HepG2 (cell line): ENCODE results near the gene HERC6. TPM values are rescaled to one million over a fixed set of nuclear protein-coding genes. Genes with fewer than 3 reads are reported as not detected.

ENCODE experiments used
- ARID4A ChIP-seq: sonication (generic); formaldehyde crosslinking; IDR thresholded peaks from 2 replicates; pipeline ENCODE4 v1.5.0; 2020; ENCODE audit warnings: mild to moderate bottlenecking, missing genetic modification reagents, borderline replicate concordance
- BCL6 ChIP-seq: IDR thresholded peaks from 2 replicates; pipeline ENCODE4 v1.6.1; 2016; ENCODE audit warnings: missing genetic modification reagents, missing compliant biosample characterization
- CREM ChIP-seq, 2 experiments: sonication (generic) in 1 of 2; formaldehyde crosslinking in 1 of 2; IDR thresholded peaks; 2 replicates each; pipeline versions ENCODE4 v1.4.0 to v1.6.1; 2016 to 2020; ENCODE audit warnings: antibody characterized with exemption in 1 of 2, mild to moderate bottlenecking in 1 of 2, missing genetic modification reagents in 1 of 2
- ERF ChIP-seq: IDR thresholded peaks from 2 replicates; pipeline ENCODE4 v1.6.1; 2018; ENCODE audit warnings: missing biosample characterization, missing genetic modification reagents
- HOXA3 ChIP-seq: sonication (generic); formaldehyde crosslinking; IDR thresholded peaks from 2 replicates; pipeline ENCODE4 v1.5.0; 2020; ENCODE audit warnings: missing genetic modification reagents
- MTF2 ChIP-seq: sonication (generic); formaldehyde crosslinking; IDR thresholded peaks from 2 replicates; pipeline ENCODE4 v1.5.0; 2020; ENCODE audit warnings: missing genetic modification reagents, borderline replicate concordance
- PHF21A ChIP-seq: sonication (generic); formaldehyde crosslinking; IDR thresholded peaks from 2 replicates; pipeline ENCODE4 v1.5.0; 2020; ENCODE audit warnings: mild to moderate bottlenecking, missing genetic modification reagents
- RAD21 ChIP-seq: fragments of 450-650 bp; formaldehyde crosslinking; IDR thresholded peaks from 2 replicates; pipeline ENCODE4 v1.5.0; 2020; ENCODE audit warnings: mild to moderate bottlenecking
- RARA ChIP-seq: IDR thresholded peaks from 2 replicates; pipeline ENCODE4 v1.6.1; 2016; ENCODE audit warnings: missing genetic modification reagents, missing compliant biosample characterization
- REPIN1 ChIP-seq: sonication (generic); formaldehyde crosslinking; IDR thresholded peaks from 2 replicates; pipeline ENCODE4 v1.8.0; 2022; ENCODE audit warnings: missing genetic modification reagents, low read depth, mild to moderate bottlenecking, borderline replicate concordance
- SAP130 ChIP-seq: IDR thresholded peaks from 2 replicates; pipeline ENCODE4 v1.6.1; 2016; ENCODE audit warnings: low read depth
- SOX6 ChIP-seq, 2 experiments: fragments of 450-650 bp in 1 of 2; sonication (generic) in 1 of 2; formaldehyde crosslinking in 1 of 2; IDR thresholded peaks; 2 replicates each; pipeline versions ENCODE4 v1.4.0 to v1.6.1; 2017 to 2020; ENCODE audit warnings: antibody characterized with exemption in 1 of 2, mild to moderate bottlenecking in 1 of 2, missing genetic modification reagents in 1 of 2
- TARDBP ChIP-seq: sonication (generic); formaldehyde crosslinking; IDR thresholded peaks from 2 replicates; pipeline ENCODE4 v1.8.0; 2022; ENCODE audit warnings: mild to moderate bottlenecking, missing genetic modification reagents
- TCF7 ChIP-seq: sonication (generic); IDR thresholded peaks from 2 replicates; pipeline ENCODE4 v1.6.1; 2016; ENCODE audit warnings: antibody characterized with exemption, low read depth
- ZNF124 ChIP-seq: sonication (generic); formaldehyde crosslinking; IDR thresholded peaks from 2 replicates; pipeline ENCODE4 v1.4.0; 2020; ENCODE audit warnings: missing genetic modification reagents
- ZNF260 ChIP-seq: sonication (generic); formaldehyde crosslinking; IDR thresholded peaks from 2 replicates; pipeline ENCODE4 v1.4.0; 2020; ENCODE audit warnings: missing genetic modification reagents, low read depth, mild to moderate bottlenecking, borderline replicate concordance
- ZNF674 ChIP-seq: sonication (generic); formaldehyde crosslinking; IDR thresholded peaks from 2 replicates; pipeline ENCODE4 v1.5.0; 2020; ENCODE audit warnings: low read depth, mild to moderate bottlenecking, missing genetic modification reagents
- ZNF800 ChIP-seq: sonication (generic); formaldehyde crosslinking; IDR thresholded peaks from 2 replicates; pipeline ENCODE4 v1.4.0; 2020; ENCODE audit warnings: missing genetic modification reagents
- polyA plus RNA-seq, 8 experiments: library from polyadenylated mRNA; depleted of rRNA in 3 of 8; stranded (reverse) in 7 of 8; unstranded in 1 of 8; fragments of >200 nt; fragmentation: Illumina TruSeq in 4 of 8; extraction: Trizol in 4 of 8; gene quantifications; 2 replicates each; pipeline versions ENCODE4 v1.2.1 to v1.2.3, GENCODE V29; 2011 to 2016; ENCODE audit warnings: low read depth in 4 of 8, missing spikeins in 1 of 8, mixed read lengths in 1 of 8; ENCODE audit not compliant: insufficient read depth in 1 of 8
- total RNA-seq, 5 experiments: library from RNA; depleted of rRNA; stranded (reverse); fragments of >200 nt; fragmentation: Illumina TruSeq; extraction: Trizol; gene quantifications; 2 replicates each; pipeline ENCODE4 v1.2.3, GENCODE V29; 2016; ENCODE audit warnings: low read depth in 1 of 5
- TF ChIP-seq, protein P1 (sequence below): sonication (generic); formaldehyde crosslinking; IDR thresholded peaks from 2 replicates; pipeline ENCODE4 v1.5.1; 2020; ENCODE audit warnings: mild to moderate bottlenecking, missing genetic modification reagents, moderate library complexity

The HERC6 gene
- total and polyA plus RNA-seq, 2 of the 13 experiments (the other 11 are each of a cell fraction or from before 2014, with no cell fraction given), result 0.50 to 2.0 TPM

DNA sequence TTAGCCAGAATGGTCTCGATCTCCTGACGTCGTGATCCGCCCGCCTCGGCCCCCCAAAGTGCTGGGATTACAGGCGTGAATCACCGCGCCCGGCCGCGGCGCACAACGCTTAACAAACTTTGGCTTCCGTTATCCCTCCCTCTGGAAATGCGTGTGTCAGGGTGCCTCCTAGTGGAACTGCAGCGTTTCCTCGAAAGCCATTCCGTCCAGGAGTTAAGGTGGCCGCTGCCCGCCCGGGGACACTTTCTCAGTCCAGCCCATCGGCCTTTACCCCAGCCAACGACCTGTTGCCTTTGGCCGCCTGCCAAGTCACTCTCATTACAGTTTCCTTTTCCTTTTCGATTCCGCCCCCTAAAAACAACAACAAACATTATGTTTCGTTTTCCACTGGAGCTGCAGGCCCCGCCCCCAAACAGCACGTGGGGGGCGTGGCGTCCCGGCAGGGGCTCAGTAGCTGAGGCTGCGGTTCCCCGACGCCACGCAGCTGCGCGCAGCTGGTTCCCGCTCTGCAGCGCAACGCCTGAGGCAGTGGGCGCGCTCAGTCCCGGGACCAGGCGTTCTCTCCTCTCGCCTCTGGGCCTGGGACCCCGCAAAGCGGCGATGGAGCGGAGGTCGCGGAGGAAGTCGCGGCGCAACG lies 78.1 kb downstream of the HERC6 start, which contains the start of gene HERC5 (continued):
- TF ChIP-seq, protein P1, sequence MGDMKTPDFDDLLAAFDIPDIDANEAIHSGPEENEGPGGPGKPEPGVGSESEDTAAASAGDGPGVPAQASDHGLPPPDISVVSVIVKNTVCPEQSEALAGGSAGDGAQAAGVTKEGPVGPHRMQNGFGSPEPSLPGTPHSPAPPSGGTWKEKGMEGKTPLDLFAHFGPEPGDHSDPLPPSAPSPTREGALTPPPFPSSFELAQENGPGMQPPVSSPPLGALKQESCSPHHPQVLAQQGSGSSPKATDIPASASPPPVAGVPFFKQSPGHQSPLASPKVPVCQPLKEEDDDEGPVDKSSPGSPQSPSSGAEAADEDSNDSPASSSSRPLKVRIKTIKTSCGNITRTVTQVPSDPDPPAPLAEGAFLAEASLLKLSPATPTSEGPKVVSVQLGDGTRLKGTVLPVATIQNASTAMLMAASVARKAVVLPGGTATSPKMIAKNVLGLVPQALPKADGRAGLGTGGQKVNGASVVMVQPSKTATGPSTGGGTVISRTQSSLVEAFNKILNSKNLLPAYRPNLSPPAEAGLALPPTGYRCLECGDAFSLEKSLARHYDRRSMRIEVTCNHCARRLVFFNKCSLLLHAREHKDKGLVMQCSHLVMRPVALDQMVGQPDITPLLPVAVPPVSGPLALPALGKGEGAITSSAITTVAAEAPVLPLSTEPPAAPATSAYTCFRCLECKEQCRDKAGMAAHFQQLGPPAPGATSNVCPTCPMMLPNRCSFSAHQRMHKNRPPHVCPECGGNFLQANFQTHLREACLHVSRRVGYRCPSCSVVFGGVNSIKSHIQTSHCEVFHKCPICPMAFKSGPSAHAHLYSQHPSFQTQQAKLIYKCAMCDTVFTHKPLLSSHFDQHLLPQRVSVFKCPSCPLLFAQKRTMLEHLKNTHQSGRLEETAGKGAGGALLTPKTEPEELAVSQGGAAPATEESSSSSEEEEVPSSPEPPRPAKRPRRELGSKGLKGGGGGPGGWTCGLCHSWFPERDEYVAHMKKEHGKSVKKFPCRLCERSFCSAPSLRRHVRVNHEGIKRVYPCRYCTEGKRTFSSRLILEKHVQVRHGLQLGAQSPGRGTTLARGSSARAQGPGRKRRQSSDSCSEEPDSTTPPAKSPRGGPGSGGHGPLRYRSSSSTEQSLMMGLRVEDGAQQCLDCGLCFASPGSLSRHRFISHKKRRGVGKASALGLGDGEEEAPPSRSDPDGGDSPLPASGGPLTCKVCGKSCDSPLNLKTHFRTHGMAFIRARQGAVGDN (CRISPR knock-in tag), result peak; percentile 83
- TF ChIP-seq ZNF800 (peak; percentile 97; the same call in 1 of the 2 replicates), BCL6 (peak; percentile 100), ZNF124 (0 out of 2 replicates have a peak, but pooled peaks have one; percentile 37), PHF21A (CRISPR knock-in tag) (peak; percentile 45; the same call in 1 of the 2 replicates), CREM (IDR thresholded peaks at IDR 0.05) (peak; percentile 19; the same call in 1 of the 2 replicates), CREM (CRISPR knock-in tag; IDR thresholded peaks at IDR 0.05) (no peak), RARA (CRISPR knock-in tag) (peak; percentile 93), REPIN1 (0 out of 2 replicates have a peak, but pooled peaks have one; percentile 20), TARDBP (CRISPR knock-in tag) (0 out of 2 replicates have a peak, but pooled peaks have one; percentile 38), RAD21 (CRISPR knock-in tag) (peak; percentile 64; the same call in 1 of the 2 replicates), ARID4A (peak; percentile 42; the same call in 1 of the 2 replicates), ZNF674 (CRISPR knock-in tag) (no peak), ERF (CRISPR knock-in tag) (peak; percentile 43; the same call in 1 of the 2 replicates), SOX6 (IDR thresholded peaks at IDR 0.05) (no peak), SOX6 (CRISPR knock-in tag; IDR thresholded peaks at IDR 0.05) (peak; percentile 85), TCF7 (no peak), SAP130 (CRISPR knock-in tag) (peak; percentile 62), HOXA3 (CRISPR knock-in tag) (peak; percentile 83; the same call in 1 of the 2 replicates), ZNF260 (CRISPR knock-in tag) (no peak), MTF2 (CRISPR knock-in tag) (peak; percentile 31; the same call in 1 of the 2 replicates)
